ENCODE measurements around the gene GLS2.

DNA sequence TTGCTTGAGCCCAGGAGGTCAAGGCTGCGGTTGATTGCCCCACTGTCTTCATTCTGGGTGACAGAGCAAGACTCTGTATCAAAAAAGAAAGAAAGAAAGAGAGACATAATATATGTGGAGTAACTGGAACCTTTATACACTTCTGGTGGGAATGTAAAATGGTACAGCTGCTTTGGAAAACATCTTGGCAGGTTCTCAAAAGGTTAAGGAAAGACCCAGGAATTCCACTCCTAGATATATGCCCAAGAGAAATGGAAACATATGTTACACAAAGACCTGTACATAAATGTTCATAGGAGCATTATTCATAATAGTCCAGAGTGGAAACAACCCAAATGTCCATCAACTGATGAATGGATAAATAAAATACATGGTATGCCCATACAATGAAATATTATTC is 40.9 kb upstream of the GLS2 start:
- TF ChIP-seq CTCF (IDR thresholded peaks at IDR 0.05) (no peak), POLR2AphosphoS5 (IDR thresholded peaks at IDR 0.05) (no peak)

Measured in prostate gland (tissue), 2 donors.